ENCODE data around the gene SCYGR4.

DNA sequence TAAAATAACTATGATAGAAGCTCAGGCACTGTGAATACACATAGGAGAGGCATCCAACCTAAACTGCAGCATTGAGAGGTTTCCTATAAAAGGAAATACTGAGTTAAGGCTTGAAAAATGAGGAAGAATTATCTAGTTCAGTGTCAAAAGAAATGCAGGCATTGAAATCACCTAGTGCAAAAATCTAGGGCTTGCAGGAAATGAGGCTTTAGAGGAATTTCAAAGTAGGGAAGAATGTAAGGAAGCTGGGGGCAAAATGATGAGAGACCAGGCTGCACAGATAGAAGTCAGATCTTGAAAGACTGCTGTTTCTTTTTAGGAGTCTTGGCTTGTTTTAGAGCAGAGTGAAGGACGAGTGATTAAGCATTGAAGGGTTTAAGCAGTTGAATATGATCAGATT, 46.7 kb upstream of the SCYGR4 start:
- TF ChIP-seq ZFX (CRISPR knock-in tag; IDR thresholded peaks at IDR 0.05) (no peak), ETS1 (conservative IDR thresholded peaks at IDR 0.05; ENCODE audit: control insufficient read depth, low read depth, low read length) (no peak)

Data from K562 (cell line).